GM18861 (cell line): ENCODE data around the gene MUC20.

Source experiments
- ATAC-seq: cut with Tn5 transposase; IDR thresholded peaks from one replicate; pipeline ENCODE4 v1.9.1; 2021; ENCODE audit not compliant: unreplicated experiment

MUC20 gene

DNA sequence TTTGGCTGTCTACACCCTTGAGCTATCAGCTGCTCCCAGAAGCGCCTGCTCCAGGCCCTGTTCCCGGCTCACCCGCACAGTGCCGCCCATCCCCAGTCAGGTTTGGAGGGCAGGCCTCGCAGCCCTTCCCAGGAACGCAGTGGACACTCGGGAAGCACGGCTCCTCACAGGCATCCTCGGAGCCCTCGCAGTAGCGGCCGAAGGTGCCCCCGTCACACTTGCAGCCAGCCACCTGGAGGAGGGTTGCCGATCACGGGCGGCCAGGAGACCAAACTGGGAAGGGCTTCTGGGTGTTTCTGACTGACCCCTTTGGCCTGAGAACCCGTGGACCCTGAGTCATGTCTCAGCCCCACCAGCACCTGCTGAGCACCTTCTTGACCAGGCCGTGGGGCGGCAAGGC is 33.4 kb downstream of the MUC20 start:
- ATAC-seq, result no peak

DNA sequence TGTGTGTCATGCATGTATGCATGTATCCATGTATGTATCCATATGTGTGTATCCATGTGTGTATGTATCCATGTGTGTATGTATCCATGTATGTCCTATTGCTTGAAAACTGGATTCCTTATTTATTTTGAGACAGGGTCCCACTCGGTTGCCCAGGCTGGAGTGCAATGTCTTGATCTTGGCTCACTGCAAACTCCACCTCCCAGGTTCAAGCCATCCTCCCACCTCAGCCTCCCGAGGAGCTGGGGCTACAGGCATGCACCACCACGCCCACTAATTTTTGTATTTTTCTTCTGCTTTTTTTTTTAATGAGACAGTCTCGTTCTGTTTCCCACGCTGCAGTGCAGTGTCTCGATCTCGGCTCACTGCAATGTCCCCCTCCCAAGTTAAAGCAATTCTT is 34.1 kb downstream of the MUC20 start:
- ATAC-seq, result no peak

GRCh38 chr3:195755391-195755790 is 34.6 kb downstream of the MUC20 start:
- ATAC-seq, result no peak

GRCh38 chr3:195755791-195756676 is 35.3 kb downstream of the MUC20 start:
- no peak for ATAC-seq

DNA sequence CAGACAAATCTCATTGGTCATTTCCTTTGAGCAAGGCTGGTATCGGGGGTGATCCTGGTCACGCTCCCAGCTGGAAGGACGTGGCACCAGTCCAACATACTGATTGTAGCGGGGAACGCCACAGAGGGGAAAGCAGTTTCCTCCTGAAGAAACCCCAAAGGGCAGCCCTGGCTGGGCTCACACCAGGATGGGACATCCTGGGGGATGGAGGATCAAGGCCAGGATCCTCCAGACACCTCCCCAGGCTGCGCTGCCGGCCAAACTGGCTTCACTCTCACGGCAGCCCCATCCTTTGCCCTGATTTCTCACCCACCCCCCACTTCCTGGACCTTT is 36.6 kb downstream of the MUC20 start:
- no peak for ATAC-seq

- no peak for ATAC-seq
Observed at GRCh38 chr3:195757827-195758226, 37.0 kb downstream of the MUC20 start.

- no peak for ATAC-seq
Observed at GRCh38 chr3:195758721-195759353, 38.1 kb downstream of the MUC20 start.

GRCh38 chr3:195760345-195761122 is 39.8 kb downstream of the MUC20 start:
- ATAC-seq, result no peak

DNA sequence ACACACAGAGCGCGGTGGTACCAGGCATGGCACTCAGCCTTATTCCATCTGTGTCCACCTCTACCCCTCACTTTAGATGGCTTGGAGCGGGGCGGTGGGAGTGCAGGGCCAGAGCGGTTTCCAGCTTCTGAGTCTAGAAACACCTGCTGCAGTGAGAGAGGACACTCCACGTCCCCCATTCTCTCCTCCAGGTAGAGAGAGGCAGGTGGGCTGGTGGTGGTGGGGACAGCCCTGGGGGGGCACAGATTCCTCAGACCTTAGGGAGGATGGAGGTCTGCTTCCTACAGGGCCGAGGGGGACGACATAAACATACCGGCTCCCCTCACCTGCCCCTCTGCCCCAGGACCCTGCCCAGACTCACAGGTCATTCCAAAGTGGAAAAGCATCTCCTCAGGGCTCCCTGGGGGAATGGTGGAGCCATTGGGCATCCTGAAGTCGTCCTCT is 40.4 kb downstream of the MUC20 start:
- ATAC-seq, result no peak

DNA sequence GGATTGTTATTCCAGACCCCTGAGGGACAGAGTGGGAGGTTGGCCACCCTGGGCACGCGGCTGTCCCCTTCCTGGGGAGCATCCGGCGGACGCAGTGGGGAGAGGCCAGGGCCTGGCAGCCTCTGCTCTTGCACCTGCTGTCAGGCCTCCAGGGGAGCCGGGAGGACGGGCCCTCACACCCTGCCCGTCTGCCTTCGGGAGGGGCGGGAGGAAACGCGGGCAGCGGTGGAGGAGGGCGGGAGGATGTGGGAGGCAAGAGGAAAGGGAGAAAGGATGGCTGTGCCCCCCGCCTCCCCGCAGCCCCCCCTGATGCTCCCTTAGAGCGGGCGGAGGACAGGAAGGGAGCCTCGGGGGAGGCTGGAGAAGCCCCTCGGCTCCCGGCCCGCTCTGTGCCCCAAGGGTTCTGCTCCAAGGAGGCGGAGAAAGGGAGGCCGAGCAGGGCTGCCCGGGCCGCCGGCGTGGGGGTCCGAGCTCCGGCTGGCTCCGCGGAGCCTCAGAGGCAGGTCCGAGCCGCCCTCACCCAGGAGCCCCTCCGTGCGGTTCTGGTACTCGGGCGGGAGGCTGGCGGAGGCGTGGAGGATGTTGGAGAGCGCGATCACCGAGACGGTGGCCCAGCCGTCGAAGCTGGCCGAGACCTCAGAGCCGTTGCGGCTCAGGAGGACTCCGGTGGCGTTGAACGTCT is 40.9 kb downstream of the MUC20 start:
- no peak for ATAC-seq

- ATAC-seq, result no peak
Observed at GRCh38 chr3:195762249-195762585, 41.4 kb downstream of the MUC20 start.

GRCh38 chr3:195762611-195763010 is 41.8 kb downstream of the MUC20 start:
- no peak for ATAC-seq

- no peak for ATAC-seq
Observed at GRCh38 chr3:195763076-195763830, 42.5 kb downstream of the MUC20 start.

DNA sequence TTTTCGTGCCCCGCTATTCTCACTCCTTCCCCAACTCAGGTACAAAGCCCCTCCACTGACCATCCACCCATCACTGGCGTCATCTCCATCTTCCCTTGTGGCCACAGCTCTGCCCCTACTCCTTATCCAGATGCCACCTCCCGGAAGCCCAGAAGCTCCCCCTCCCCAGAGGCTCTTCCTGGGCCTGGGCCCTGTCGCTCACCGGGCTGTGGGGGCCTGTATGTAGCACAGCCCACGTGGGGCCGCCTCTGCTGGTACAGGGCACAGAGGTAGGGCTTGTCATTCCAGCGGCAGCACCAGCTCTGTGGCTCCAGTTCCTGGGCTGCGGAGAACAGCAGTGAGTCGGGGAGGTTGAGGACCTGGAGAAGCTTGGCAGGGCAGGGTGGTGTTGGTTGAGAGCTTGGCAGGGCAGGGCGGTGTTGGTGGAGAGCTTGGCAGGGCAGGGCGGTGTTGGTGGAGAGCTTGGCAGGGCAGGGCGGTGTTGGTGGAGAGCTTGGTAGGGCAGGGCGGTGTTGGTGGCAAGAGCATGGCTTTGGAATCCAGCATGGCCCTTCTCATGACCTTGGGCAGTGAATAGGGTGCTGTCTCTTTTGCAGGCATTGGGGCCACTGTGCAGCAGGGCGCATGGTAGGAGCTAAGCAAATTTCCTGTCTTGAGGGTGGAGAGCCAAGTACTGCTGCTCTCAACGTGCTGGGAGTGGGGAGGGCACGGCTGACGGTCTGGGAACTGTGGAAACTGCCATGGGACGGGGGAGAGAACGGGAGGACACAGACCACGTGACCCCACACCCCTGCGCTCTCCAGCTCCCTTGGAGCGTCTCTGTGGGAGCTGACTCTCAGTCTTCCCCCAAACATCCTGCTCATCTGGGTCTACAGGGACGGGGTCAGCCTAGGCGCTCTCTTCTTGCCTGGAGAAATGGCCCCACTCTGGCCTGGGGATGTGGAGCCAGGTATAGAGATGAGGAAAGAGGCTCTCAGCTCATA is 43.4 kb downstream of the MUC20 start:
- ATAC-seq, result no peak

- ATAC-seq, result no peak
Observed at GRCh38 chr3:195764961-195765706, 44.4 kb downstream of the MUC20 start.

DNA sequence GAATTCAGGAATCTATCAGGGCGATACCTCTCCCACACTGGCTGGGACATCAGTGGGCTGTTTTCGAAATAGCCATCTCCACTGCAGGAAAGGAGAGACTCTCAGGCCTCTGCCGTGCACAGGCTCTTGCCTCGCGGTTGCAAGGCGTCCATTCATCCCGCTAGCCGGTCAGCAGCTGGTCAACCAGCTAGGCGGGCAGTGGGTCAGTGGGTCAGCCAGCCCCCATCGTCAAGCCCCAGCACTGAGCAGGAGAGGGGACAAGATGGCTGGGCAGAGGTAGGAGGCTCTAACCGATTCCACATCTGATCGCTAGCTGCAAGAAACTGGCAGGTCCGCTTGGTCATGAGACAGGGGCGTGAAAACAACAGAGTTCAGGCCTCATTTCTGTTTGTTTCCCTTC is 45.9 kb downstream of the MUC20 start:
- ATAC-seq, result no peak

GRCh38 chr3:195767792-195768191 is 47.0 kb downstream of the MUC20 start:
- no peak for ATAC-seq

GRCh38 chr3:195768414-195768813 is 47.6 kb downstream of the MUC20 start:
- ATAC-seq, result no peak

- ATAC-seq, result no peak
Observed at GRCh38 chr3:195768831-195769303, 48.1 kb downstream of the MUC20 start.
